Measurements from ENCODE around the gene PRKG1.
"Not testable (repeated sequence)": the region's sequence is repeated elsewhere in the genome, so short reads cannot be mapped to it uniquely, and the experiment has no call there.

Gene PRKG1

DNA sequence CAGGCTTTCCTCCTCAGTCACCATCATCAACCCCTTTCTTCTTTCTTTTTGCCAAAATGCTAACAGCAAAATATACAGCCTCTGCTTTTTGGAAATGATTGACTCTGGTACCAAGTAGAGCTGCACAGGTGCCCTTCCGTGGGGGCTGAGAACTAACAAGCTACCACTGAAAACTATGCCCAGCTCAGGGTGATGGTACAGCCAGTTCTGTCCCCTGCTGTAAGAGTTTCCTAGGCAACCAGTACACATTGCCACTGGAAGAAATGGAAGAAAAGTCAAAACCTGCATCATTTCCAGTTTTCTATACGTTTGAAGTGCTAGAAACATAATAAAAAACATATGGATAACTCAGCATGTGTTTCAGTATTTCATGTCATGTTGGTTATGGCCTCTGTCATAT is 297.5 kb downstream of the PRKG1 start:
- no peak for DNase-seq (ENCODE audit: low read depth in 1 of 2, low spot score in 1 of 2)

DNA sequence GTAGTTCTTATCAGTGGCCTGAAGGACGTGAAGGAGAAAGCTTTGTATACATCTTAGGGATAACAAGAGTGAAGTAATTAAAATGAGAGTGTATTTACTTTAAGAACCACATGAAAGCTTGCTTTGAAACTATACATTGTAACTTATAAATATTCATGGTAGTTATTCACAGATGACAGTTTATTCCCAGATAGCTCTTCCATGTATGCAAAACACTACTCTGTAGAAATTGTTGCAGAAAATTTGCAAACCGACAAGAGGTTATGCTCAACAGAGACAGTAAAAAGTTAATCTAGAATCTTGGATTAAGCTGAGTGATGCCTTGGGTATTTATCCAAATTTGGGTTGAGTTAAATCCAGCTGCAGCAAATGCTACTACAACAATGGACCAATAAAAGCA is 301.5 kb downstream of the PRKG1 start:
- no peak for DNase-seq (ENCODE audit: low read depth in 1 of 2, low spot score in 1 of 2)

DNA sequence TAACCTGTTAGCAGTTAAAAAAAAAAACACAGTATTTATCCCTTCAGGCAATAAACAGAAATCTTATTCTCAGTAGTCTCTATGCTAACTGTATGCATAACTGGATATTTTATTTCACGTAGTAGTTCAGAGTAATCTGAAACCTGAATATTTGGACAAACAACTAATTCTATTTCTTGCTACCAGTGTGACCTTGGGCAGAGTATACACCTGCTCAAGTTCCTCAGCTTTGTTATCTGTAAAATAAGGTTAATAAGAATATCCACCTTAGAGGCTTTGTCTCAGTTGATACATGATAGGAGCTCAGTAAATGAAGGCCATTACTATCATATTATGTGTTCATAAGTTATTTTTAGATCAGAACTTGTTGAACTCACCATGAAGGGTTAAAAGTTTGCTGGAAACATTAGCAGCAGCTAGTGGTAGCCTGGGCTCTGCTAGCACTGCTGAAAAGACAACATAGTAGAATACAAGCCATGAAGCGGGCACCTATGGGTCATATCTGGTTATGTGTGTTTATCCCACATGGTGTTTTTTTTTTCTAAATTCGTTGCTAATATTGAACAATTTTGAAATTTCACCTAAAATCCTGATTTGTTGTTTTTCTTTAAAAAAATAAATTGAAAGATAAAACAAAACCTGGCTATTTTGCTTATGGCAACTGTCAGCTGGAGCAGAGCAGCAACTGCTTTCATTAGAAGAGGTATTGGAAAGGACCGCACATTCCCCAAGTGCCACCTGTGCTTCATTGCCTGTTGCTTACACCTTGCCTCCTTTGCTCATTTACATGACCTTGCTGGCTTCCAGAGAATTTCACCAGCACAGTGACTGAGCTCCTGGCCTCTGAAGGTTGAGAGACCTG is 303.0 kb downstream of the PRKG1 start:
- no peak for DNase-seq (ENCODE audit: low read depth in 1 of 2, low spot score in 1 of 2)

DNA sequence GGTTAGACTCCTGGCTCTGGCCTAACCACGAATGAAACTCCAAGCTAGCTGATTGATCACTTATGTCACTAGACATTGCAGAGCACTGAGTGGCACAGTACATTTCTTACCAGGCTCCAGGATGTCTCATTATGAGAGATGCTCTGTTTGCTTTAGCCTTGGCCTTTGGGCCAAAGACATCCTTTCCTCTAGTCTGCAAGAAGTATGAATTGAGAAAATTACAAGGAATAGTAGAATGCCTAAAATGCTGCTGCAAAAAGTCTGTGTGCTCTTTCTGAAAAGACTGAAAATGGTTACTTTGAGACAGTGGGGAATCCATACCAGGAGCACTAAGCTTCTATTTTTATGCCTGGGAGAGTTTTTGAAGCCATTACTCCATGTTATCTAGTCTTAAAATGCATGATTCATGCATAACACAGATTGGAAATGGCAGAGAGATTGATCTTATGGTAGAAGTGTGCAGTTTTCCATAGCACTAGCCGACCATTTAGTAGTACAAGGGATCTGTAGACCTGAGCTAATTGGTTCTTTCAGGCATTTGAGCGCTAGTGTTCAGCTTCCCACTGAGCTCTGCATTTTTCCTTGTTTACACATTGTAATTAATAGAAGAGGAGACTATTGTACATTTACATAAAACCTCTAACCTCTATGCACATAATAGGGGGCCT is 303.8 kb downstream of the PRKG1 start:
- DNase-seq (ENCODE audit: low read depth in 1 of 2, low spot score in 1 of 2), result no peak

DNA sequence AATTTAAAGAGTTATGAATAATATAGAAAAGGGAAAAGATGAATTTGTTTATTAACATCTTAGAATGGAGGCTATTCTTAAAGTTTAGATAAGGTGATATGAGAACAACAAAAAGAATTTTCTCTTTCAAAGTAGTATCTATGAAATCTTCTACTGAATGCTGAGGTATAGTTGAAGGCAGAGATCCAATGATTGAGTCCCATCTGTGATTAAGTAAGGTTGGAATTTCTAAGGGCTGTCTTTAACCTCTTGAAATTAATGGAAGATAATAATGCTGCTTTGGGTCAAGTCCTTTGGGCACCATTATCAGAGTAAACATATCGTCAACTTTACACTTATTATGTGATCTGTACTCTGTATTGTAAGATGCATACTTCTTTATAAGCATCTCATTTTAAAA is 307.9 kb downstream of the PRKG1 start:
- no peak for DNase-seq (ENCODE audit: low read depth in 1 of 2, low spot score in 1 of 2)

DNA sequence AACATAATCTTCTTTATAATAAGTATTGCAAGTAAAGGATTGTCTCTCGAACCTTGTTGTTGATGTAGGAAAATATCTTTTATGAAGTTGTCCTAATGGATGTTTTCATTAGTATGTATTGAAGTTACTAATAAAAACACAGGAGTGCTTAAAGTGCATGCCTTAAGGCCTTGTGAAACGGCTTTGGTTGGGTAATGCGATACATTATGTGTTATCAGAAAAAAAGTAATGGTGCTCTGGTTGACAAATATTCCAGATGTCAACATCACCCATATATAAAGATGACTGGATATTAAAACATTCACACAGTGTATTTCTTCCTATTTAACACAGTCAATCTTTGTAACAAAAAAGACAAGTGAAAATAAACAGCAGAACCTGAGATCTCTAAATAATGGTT is 310.7 kb downstream of the PRKG1 start:
- no peak for DNase-seq (ENCODE audit: low read depth in 1 of 2, low spot score in 1 of 2)

DNA sequence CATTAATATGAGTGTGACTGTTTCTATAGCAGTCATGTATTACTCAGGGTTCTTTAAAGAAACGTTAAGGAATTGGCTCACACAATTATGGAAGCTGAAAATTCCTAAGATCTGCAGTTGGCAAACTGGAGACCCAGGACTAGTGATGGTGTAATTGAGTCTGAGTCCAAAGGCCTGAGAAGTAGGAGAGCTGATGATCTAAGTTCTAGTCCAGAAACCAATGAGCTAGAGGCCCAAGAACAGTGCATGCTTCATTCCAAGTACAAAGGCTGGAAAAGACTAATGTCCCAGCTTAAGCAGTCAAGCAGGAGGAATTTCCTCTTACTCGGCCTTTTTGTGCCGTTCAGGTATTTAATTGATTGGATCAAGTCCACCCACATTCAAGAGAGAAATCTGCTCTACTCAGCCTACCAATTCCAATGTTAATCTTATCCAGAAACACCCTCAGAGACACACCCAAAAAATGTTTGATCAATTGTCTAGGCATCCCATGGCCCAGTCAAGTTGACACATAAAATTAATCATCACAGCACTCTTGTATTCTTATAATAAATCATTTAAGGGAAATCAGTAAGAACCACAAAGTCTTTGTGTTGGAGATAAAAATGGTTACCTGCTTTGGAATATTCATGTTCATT is 312.1 kb downstream of the PRKG1 start:
- DNase-seq (ENCODE audit: low read depth in 1 of 2, low spot score in 1 of 2), result no peak

DNA sequence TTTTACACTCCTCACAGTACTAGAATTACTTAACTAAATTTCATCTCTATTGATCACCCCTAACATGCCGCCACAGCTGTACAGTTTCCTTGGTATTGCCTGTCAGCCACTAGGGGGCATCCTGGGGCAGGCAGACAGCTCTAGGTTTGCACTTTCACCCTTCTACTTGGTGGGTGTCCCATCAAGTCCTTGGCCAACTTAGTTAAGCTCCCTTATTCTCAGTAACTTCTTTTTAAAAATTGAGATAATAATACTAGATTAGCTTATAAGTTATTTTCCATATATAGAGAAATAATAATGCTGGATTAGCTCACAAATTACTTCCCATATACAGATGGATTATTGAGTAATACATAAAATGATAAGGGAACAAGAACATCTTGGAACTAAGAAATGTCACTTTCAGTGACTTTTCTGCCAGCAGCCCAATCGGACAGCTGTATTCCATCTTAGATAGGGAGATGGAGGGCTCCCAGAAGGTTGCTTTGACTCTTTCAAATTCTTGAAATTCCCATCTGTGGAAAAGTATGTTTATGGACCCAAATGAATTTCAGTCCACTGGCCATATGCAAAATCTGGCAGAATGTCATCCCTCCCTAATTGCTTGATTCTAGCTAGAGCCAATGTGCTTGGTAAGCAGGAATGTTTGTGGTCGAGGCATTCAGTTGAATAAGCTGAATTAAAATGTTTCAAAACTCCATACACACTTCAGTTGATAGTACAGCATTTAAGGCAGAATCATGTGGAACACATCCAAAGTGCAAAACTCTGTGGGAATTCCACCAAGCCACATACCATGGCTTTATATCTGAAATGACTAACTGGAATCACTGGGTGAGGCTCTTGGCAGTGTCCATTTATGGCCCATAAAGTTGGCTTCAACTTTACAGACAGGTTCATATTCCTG is 315.4 kb downstream of the PRKG1 start:
- DNase-seq (ENCODE audit: low read depth in 1 of 2, low spot score in 1 of 2), result no peak

DNA sequence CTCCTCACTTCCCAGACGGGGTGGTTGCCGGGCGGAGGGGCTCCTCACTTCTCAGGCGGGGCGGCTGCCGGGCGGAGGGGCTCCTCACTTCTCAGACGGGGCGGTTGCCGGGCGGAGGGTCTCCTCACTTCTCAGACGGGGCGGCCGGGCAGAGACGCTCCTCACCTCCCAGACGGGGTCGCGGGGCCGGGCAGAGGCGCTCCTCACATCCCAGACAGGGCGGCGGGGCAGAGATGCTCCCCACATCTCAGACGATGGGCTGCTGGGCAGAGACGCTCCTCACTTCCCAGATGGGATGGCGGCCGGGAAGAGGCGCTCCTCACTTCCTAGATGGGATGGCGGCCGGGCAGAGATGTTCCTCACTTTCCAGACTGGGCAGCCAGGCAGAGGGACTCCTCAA is 318.7 kb downstream of the PRKG1 start:
- DNase-seq (ENCODE audit: low read depth in 1 of 2, low spot score in 1 of 2), result not testable (repeated sequence)

DNA sequence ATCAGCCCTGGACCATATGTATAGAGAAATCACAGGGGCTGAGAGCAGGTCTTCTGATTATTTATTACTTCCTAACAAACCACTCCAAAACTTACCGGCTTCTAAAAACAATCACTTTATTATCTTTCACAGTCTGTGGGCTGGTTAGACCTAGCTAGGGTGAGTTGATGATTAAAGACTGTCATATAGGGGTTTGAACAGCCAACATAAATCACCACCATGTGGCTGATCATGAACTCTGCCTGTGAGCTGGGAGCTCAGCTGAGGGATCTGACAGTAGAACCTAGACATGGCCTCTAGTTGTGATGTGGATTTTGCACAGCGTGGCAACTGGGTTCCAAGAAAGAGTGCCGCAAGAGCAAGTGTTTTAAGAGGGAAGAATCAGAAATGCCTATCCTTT is 319.8 kb downstream of the PRKG1 start:
- DNase-seq (ENCODE audit: low read depth in 1 of 2, low spot score in 1 of 2), result no peak

DNA sequence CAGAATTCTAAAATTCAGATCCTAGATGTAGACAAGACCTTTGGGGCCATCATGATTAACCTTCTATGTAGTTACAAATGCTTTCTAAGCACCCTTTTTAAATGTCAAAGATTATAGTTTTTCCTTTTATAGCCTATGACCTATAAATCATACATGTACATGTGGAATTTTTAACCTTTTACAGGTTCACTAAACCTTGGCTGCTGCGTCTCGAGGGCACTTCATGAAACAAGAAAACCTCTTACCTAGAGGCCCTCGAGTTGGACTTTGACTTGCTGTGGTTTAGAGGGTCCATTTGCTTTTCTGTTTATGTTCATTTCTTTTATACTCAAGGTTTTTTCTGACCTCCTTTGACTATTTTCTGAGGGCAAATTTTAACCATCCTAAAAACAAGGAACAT is 323.0 kb downstream of the PRKG1 start:
- DNase-seq (ENCODE audit: low read depth in 1 of 2, low spot score in 1 of 2), result no peak

DNA sequence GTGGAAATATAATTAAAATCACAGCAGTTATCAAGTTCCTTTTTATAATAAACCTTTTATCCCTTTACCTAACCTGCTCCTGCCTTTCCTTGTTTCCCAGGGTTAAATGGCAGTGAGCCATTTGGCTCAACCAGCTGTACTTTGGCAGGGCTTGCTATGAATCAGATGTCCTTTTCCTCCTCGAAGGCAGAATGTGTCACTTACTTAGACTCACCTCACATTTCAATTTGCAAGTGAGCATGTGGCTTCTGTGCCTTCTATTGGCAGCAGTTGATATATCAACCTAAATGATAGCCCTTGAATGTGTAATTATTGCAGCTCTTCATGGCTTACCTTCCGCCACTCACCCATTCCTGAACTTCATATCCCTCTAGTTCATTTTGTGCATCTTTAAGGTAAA is 323.4 kb downstream of the PRKG1 start:
- no peak for DNase-seq (ENCODE audit: low read depth in 1 of 2, low spot score in 1 of 2)

DNA sequence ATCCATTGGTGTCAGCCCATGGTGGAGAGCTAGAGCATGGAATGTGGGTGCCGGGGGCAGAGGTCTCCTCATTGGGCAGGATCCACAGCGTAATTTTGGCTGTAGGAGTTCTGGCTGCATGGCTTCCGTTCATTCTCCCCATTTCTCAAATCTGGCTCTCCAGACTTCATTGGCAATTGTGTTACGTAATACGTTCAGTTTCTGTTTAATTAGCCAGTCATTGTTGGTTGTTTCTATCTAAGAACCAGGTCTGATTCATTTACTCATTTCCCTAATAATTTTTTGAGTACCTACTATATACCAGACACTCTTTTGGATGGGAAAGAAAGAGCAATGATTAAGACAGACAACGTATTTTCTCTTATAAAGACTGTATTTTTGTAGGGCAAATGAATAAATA is 325.6 kb downstream of the PRKG1 start:
- no peak for DNase-seq (ENCODE audit: low read depth in 1 of 2, low spot score in 1 of 2)

DNA sequence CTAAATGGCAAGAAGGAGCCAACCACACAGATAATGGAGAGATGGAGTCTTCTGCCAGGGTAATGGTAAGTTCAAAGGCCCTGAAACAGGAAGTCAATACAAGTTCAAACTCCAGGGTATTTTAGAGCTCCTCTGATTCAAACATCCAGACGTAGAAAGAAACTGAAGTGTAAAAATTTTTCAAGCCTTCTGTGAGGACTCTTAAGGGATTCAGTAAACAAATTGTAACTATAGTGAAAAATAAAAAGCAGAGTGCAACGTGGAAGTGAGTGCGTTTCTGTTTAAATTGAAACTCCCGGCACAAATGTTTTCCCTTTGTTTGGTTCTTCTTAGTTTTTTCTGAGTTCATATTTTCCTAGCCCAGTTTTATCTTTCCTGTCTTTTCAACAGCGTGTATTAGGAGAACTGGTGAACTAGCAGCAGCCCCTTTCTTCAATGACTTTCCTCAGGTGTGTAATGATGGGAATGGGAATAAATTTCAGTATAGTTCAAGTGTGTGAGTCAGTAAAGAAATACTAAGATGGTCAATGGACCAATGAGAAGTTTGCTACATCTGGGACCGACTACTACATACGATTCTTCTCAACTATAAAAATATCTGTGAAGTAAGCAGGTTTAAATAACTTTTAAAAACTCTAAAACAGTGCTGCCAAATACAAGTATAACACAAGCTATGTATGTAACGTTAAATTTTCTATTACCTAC is 326.3 kb downstream of the PRKG1 start:
- DNase-seq (ENCODE audit: low read depth in 1 of 2, low spot score in 1 of 2), result no peak

DNA sequence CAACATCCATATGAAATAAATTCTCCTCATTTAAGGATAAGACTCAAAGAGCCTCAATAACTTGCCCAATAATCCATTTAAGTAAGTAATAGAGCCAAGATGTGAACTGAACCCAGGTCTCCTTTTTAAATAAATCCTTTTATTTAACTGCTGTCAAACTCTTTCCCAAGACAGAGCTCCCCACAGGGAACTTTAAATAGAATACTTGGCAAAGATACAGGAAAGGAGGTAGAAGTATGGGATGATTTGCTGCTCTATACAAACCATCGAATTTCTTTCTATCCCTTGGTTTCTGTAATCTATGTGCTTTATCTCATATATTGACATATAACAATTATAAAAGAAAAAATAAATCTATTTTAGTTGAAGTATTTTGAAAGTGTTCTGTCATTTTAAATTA is 329.2 kb downstream of the PRKG1 start:
- no peak for DNase-seq (ENCODE audit: low read depth in 1 of 2, low spot score in 1 of 2)

DNA sequence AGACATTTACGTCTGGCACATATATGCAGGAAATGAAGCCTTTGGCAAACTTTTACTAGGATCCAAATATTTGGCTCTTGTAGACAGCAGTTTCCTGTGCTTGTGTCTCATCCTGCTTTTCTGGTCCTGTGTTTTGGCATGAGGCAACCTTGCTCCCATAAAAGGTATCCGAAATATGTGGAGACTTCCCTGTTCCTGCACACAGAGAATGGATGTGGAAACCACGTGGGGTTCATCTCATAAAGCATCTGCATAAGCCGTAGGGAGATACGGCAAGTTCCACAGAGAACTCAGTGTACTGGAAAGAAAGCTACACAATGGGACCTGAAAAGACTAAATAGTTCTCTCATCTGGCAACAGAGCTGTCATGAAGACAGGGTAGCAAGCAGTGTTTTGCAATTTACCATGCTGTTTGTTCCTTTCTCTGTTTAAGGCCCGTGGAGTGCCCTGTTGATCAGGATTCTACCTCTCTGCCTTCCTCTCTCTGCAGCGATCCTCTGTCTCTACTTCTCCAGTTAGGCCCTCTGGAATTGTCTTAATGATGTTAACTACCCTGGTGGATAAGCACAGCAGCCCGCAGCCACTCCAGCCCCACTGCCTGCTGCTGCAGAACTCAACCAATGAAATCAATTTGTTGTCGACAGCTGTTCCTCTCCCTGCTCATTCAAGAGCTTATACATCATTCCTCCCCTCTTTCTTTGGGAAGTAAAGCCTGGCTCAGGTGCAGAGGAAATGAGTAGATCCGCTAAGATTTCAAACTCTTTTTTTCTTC is 331.5 kb downstream of the PRKG1 start:
- DNase-seq (ENCODE audit: low read depth in 1 of 2, low spot score in 1 of 2), result no peak

DNA sequence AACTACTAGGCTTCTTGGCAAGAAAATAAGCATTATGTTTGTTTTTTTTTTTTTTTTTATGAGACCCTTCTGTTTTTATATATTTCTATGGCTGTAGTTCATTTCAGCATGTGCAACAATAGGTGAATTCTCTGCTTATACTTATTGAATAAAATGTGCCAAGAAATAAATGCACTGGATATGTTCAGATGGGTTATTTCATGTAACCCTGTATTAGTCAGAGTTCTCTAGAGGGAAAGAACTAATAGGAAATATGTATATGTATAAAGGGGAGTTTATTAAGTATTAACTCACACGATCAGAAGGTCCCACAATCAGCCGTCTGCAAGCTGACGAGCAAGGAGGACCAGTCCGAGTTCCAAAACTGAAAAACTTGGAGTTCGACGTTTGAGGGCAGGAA is 332.3 kb downstream of the PRKG1 start:
- DNase-seq (ENCODE audit: low read depth in 1 of 2, low spot score in 1 of 2), result no peak

DNA sequence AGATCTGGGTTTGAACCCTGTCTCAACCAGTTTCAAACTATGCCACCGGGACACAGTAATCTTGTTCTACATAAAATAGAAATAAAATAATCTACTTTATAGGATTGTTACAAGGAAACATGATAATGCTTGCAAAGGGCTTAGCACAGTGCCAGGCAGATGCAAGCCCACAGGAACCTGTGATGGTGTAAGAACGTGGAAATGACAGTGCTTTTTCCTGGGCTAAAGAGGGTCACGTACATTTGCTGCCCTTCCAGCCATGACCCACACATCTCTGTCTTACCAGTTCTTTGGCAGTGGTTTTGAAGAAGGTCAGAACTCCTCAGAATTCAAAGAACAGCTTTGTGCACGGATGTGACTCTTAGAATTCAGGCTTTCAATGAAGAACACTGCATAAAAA is 342.2 kb downstream of the PRKG1 start:
- DNase-seq (ENCODE audit: low read depth in 1 of 2, low spot score in 1 of 2), result no peak

DNA sequence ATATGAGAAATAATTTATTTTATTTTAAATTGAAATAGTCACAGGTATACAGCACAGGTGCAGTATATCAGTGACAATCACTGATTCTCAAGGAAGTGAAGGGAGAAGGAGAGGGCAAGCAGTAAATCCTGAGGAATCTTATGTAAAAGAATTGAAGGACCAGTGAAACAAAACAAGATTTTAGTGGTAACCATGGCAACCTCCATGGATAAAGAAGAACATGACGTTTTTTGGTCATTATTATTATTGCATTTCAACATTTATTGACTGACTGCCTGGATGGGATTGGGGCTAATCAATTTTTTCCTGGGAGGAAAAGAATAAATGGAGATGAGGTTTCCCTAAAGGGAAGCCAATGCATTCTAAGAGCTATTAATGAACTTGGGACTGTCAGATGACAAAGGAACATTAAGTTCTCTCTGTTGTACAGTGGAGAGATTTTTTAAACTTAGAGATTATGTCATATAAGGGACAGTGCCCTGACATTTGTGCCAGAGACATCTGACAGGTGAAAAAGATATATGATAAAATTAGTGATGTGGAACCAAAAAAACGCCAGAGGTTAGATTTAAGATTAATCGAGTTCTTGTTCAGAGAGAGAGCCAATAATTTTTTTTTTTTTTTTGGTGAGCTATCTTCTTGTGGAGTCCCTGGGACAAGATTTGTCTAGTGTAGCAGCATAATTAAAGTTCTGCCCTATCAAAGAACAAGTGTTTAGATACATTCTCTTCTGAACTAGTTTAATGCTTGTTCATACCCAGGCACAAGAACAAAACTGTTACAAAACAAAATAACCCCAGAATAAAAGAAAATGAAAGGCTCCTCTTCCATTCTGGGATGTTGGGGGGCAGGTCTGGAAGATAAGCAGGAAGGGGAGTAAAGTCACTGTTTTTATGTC is 345.2 kb downstream of the PRKG1 start:
- DNase-seq (ENCODE audit: low read depth in 1 of 2, low spot score in 1 of 2), result no peak

Measured in activated CD4-positive, alpha-beta T cell treated with anti-CD3 and anti-CD28 coated beads, Interleukin-2, amount 50 U/mL, for 24 hours (primary cell).